ENCODE measurements around the gene HECTD4.
"Not testable (repeated sequence)": the region's sequence is repeated elsewhere in the genome, so short reads cannot be mapped to it uniquely, and the experiment has no call there.

Gene HECTD4

GRCh38 chr12:112350593-112351592 is 31.3 kb downstream of the HECTD4 start:
- no peak for DNase-seq

GRCh38 chr12:112349431-112349830 is 32.8 kb downstream of the HECTD4 start:
- no peak for DNase-seq

- DNase-seq = not testable (repeated sequence)
Observed at GRCh38 chr12:112348926-112349325, 33.3 kb downstream of the HECTD4 start.

GRCh38 chr12:112347581-112347982 is 34.6 kb downstream of the HECTD4 start:
- no peak for DNase-seq

- no peak for DNase-seq
Observed at GRCh38 chr12:112346194-112346593, 36.0 kb downstream of the HECTD4 start.

- DNase-seq = no peak
Observed at GRCh38 chr12:112344220-112344619, 38.0 kb downstream of the HECTD4 start.

- DNase-seq = no peak
Observed at GRCh38 chr12:112342587-112342986, 39.6 kb downstream of the HECTD4 start.

- no peak for DNase-seq
Observed at GRCh38 chr12:112341046-112341825, 41.0 kb downstream of the HECTD4 start.

- no peak for DNase-seq
Observed at GRCh38 chr12:112340230-112340629, 42.0 kb downstream of the HECTD4 start.

- not testable (repeated sequence) for DNase-seq
Observed at GRCh38 chr12:112334999-112335398, 47.2 kb downstream of the HECTD4 start.

GRCh38 chr12:112333019-112333418 is 49.2 kb downstream of the HECTD4 start:
- DNase-seq = no peak

- no peak for DNase-seq
Observed at GRCh38 chr12:112331886-112332285, 50.3 kb downstream of the HECTD4 start.

GRCh38 chr12:112330706-112331105 is 51.5 kb downstream of the HECTD4 start:
- DNase-seq = no peak

GRCh38 chr12:112328456-112329124 is 53.6 kb downstream of the HECTD4 start:
- no peak for DNase-seq

- no peak for DNase-seq
Observed at GRCh38 chr12:112327209-112327938, 54.9 kb downstream of the HECTD4 start.

GRCh38 chr12:112325622-112326207 is 56.5 kb downstream of the HECTD4 start:
- no peak for DNase-seq

GRCh38 chr12:112325157-112325556 is 57.1 kb downstream of the HECTD4 start:
- no peak for DNase-seq

- no peak for DNase-seq
Observed at GRCh38 chr12:112322882-112323547, 59.2 kb downstream of the HECTD4 start.

GRCh38 chr12:112322441-112322840 is 59.8 kb downstream of the HECTD4 start:
- no peak for DNase-seq

GRCh38 chr12:112321245-112321644 is 61.0 kb downstream of the HECTD4 start:
- no peak for DNase-seq

- DNase-seq = no peak
Observed at GRCh38 chr12:112319395-112319794, 62.8 kb downstream of the HECTD4 start.

All from activated CD8-positive, alpha-beta memory T cell treated with anti-CD3 and anti-CD28 coated beads for 24 hours (primary cell).